ENCODE measurements around the gene ADGRE3.
"Not testable (repeated sequence)": the region's sequence is repeated elsewhere in the genome, so short reads cannot be mapped to it uniquely, and the experiment has no call there.

ADGRE3 gene

GRCh38 chr19:14595558-14595957 lies 79.1 kb downstream of the ADGRE3 start:
- no peak for DNase-seq

DNA sequence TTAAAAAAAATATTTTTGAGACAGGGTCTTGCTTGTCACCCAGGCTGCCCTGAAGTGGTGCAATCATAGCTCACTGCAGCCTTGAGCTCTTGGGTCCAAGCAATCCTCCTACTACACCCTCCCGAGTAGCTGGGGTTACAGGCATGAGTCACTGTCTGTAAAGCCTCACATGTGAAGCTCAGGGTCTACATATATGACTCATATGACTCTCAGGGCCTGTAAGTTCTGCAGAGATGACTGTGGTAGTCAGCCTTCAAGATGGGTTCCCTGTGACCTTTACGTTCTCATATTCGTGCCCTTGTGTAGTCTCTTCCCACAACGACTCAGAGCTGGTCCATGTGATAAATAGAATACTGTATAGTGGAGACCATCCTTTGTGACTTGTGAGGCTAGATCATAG lies 85.2 kb downstream of the ADGRE3 start:
- not testable (repeated sequence) for DNase-seq

DNA sequence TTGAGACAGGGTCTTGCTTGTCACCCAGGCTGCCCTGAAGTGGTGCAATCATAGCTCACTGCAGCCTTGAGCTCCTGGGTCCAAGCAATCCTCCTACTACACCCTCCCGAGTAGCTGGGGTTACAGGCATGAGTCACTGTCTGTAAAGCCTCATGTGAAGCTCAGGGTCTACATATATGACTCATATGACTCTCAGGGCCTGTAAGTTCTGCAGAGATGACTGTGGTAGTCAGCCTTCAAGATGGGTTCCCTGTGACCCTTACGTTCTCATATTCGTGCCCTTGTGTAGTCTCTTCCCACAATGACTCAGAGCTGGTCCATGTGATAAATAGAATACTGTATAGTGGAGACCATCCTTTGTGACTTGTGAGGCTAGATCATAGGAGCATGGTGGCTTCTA lies 89.5 kb downstream of the ADGRE3 start:
- DNase-seq = not testable (repeated sequence)

DNA sequence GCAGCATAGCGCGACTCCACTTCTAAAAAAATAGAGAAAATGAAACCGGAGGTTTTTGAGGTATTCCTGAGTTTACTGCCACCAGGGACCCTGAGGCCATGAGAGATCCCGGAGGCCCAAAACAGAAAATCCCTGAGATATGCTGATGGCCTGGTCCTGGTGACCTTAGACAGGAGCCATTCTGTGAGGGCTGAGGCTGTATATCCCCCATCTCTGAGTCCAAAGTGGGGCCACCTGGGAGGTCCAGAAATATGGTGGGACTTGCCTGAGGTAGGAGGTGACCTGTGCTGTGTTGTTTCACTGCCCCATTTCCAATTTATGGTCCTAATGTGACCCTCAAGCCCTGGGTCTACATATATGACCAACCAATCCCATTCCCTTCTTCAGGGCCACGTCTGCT lies 90.3 kb downstream of the ADGRE3 start:
- not testable (repeated sequence) for DNase-seq

GRCh38 chr19:14582894-14583340 lies 91.7 kb downstream of the ADGRE3 start, which contains the start of gene CLEC17A:
CLEC17A (plus strand) TSS chr19:14583084; CDS start chr19:14583161, 77 bp downstream.
- no peak for DNase-seq

DNA sequence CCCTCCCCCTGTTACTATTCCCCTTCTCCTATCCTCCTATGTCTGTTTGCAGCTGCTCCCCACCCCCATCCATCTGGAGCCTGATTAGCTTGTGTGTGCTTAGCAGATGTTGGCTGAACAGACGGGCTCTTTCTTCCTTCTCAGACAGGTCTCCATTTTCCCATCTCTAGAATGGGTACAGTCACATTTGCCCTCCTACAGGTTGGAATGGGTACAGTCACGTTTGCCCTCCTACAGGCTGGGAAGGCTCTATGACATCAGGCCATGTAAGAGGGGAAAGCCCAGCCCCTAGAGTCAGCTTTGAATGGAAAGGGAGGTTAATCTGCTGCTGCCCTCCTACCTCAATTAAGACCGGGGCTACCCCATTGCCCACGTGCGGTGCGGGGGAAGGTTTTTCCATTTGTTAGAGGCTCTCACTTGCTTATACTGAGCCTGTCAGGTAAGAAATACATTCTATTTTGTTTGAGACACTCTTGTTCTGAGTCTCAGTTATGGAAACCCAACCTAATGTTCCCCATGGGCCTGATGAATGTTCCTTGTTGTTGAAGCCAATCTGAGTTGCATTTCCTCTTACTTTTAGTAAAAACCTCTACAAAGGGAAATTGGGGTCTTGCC lies 93.9 kb downstream of the ADGRE3 start:
- DNase-seq = no peak

GRCh38 chr19:14577885-14578427 lies 96.7 kb downstream of the ADGRE3 start:
- no peak for DNase-seq

GRCh38 chr19:14577264-14577663 lies 97.4 kb downstream of the ADGRE3 start:
- DNase-seq = no peak

GRCh38 chr19:14576363-14576762 lies 98.3 kb downstream of the ADGRE3 start:
- DNase-seq = no peak

- DNase-seq = no peak
Measured at GRCh38 chr19:14575428-14575980, 99.1 kb downstream of the ADGRE3 start.

DNA sequence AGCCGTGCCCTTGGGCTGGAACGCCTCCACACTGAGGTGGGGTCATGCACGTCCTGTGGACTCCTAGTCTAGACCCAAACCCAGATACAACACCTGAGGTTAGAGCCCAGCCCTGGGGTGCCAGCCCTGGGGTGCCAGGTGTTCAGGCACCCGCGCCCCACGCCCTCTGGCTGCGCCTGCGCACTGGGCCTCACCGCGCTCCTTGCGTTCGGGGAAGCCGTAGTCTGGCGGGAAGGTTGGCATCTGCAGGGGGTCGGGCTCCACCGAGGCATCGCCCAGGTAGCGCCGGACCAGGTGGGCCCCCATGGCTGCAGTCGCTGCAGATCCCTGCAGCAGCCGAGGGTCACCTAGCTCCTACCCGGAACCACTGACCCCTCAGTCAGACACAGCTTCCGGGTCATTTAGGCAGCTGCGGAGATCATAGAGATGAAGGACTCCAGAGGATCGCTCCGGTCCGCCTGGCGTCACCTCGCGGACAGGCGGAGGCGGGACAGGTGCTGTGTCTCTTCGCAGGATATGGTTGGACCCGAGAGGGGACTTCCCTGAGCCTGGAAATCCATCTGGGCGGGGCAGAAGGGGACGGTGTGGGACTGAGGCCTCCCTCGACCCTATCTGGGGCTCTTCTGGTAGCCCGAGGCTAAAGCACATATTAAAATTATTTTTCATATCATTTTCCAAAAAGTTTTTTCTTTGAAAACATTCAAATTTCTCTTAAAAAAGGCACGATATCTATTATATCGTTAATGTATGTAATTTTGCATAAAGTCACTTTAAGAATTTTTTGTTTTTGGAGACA lies 102.8 kb downstream of the ADGRE3 start, which contains the start of gene NDUFB7:
TSS of gene NDUFB7 (minus strand) at position 372 of the 796 bp plus-strand sequence. CDS start at position 306, 66 bp downstream.
- DNase-seq = peak; percentile 90

DNA sequence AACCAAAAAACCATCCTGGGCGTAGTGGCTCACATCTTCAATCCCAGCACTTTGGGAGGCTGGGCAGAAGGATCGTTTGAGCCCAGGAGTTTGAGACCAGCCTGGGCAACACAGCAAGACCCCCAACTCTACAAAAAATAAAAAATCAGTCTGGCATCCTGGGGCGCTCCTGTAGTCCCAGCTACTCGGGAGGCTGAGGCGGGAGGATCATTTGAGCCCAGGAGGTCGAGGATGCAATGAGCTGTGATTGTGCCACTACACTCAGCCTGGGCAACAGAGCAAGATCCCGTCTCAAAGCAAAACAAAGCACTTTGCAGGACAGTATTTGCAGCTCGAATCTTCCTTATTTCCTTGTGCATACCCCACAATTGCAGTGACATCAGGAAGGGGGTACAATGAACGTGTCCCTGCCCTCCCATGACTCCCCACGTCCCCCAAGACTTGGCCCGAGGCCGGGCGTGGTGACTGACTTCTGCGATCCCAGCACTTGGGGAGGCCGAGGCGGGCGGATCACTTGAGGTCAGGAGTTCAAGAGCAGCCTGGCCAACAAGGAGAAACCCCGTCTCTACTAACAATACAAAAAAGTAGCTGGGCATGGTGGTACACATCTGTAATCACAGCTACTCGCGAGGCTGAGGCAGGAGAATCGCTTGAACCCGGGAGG lies 103.6 kb downstream of the ADGRE3 start:
- no peak for DNase-seq
